A549 (cell line): Measurements from ENCODE around the gene ZNF865. TPM values are rescaled to one million over a fixed set of nuclear protein-coding genes. Genes with fewer than 3 reads are reported as not detected.

ENCODE experiments used
- ATAC-seq, 2 experiments: fragments of 200-7000 bp in 1 of 2; fragments of >200 bp in 1 of 2; cut with Nextera tagmentation in 1 of 2; cut with Tn5 transposase in 1 of 2; 3 replicates each; pipeline versions ENCODE4 v1.8.0 to v1.9.1; 2018 to 2020; ENCODE audit warnings: mild to moderate bottlenecking in 1 of 2, moderate library complexity in 1 of 2
- CTCF ChIA-PET: fragments of 300-600 bp; sonication (Branson Sonifier 250); formaldehyde crosslinking; extraction: SDS; loops from one replicate; lab custom pipeline; 2021; ENCODE audit warnings: antibody characterized with exemption, inconsistent platforms; lab: Yijun Ruan, JAX
- POLR2A ChIA-PET: fragments of 350-600 bp; formaldehyde crosslinking; extraction: SDS; loops from one replicate; lab custom pipeline; 2021; ENCODE audit warnings: antibody characterized with exemption, inconsistent platforms; lab: Yijun Ruan, JAX
- DNase-seq, 2 experiments: peaks; one replicate each; pipeline versions ENCODE4 v3.0.0 to v3.0.0-alpha.2; 2011 to 2016; ENCODE audit warnings: low read depth in 1 of 2, low spot score in 1 of 2
- FAIRE-seq: peaks from 2 replicates; lab custom pipeline; 2011; peaks lifted over from hg19 to GRCh38; lab: Jason Lieb, UNC
- H3K27ac ChIP-seq, 2 experiments: fragments of >200 bp; sonication (Bioruptor Twin); formaldehyde crosslinking; 3 replicates each; pipeline ENCODE4 v1.5.1; 2016 to 2017
- H3K4me1 ChIP-seq: fragments of >200 bp; sonication (Bioruptor Twin); formaldehyde crosslinking; 3 replicates; pipeline ENCODE4 v1.6.1; 2016
- H3K4me2 ChIP-seq: fragments of >200 bp; sonication (Bioruptor Twin); formaldehyde crosslinking; 3 replicates; pipeline ENCODE4 v1.6.1; 2016
- H3K4me3 ChIP-seq: fragments of >200 bp; sonication (Bioruptor Twin); formaldehyde crosslinking; 3 replicates; pipeline ENCODE4 v1.5.1; 2016
- H3K9me3 ChIP-seq: fragments of >200 bp; sonication (Bioruptor Twin); formaldehyde crosslinking; 3 replicates; pipeline ENCODE4 v1.6.1; 2016
- BHLHE40 ChIP-seq: IDR thresholded peaks from 2 replicates; pipeline ENCODE4 v1.6.1; 2012; ENCODE audit warnings: low read depth, low read length, inconsistent platforms
- CBX2 ChIP-seq: fragments of 200-600 bp; sonication (generic); IDR thresholded peaks from 2 replicates; pipeline ENCODE4 v1.6.1; 2016; ENCODE audit warnings: low read depth, mild to moderate bottlenecking, borderline replicate concordance
- EHF ChIP-seq: fragments of 250-450 bp; sonication (Bioruptor Pico); IDR thresholded peaks from 2 replicates; pipeline ENCODE4 v1.5.0; 2020; ENCODE audit warnings: mild to moderate bottlenecking
- FOSB ChIP-seq: fragments of 250-450 bp; sonication (Bioruptor Pico); IDR thresholded peaks from 2 replicates; pipeline ENCODE4 v1.5.0; 2020; ENCODE audit warnings: mild to moderate bottlenecking, moderate library complexity
- HDAC2 ChIP-seq: fragments of 200-600 bp; sonication (generic); IDR thresholded peaks from 2 replicates; pipeline ENCODE4 v1.6.1; 2016
- HES2 ChIP-seq: fragments of >200 bp; sonication (Bioruptor Twin); formaldehyde crosslinking; IDR thresholded peaks from 2 replicates; pipeline ENCODE4 v1.6.1; 2016
- HMGXB4 ChIP-seq: fragments of 250-450 bp; sonication (Bioruptor Pico); IDR thresholded peaks from 2 replicates; pipeline ENCODE4 v1.5.0; 2021; ENCODE audit warnings: mild to moderate bottlenecking, moderate library complexity, borderline replicate concordance
- HOXA7 ChIP-seq: fragments of 250-450 bp; sonication (Bioruptor Pico); IDR thresholded peaks from 2 replicates; pipeline ENCODE4 v1.5.0; 2020; ENCODE audit warnings: mild to moderate bottlenecking, moderate library complexity
- JUN ChIP-seq, 2 experiments: fragments of >200 bp; sonication (Bioruptor Twin); formaldehyde crosslinking; IDR thresholded peaks; 2 replicates in 1 of 2; 3 replicates in 1 of 2; pipeline ENCODE4 v1.6.1; 2016 to 2017
- KDM1A ChIP-seq: fragments of 200-600 bp; sonication (generic); IDR thresholded peaks from 2 replicates; pipeline ENCODE4 v1.6.1; 2016; ENCODE audit warnings: low read depth, mild to moderate bottlenecking
- MAFK ChIP-seq: fragments of 450-650 bp; IDR thresholded peaks from 2 replicates; pipeline ENCODE4 v1.6.1; 2014; ENCODE audit not compliant: partially characterized antibody
- MAZ ChIP-seq: fragments of 150-350 bp; IDR thresholded peaks from 2 replicates; pipeline ENCODE4 v1.6.1; 2014; ENCODE audit warnings: antibody characterized with exemption, low read depth, low read length, borderline replicate concordance
- PBX3 ChIP-seq: IDR thresholded peaks from 2 replicates; pipeline ENCODE4 v1.6.1; 2012
- POLR2A ChIP-seq: IDR thresholded peaks from 2 replicates; pipeline ENCODE4 v1.6.1; 2012; ENCODE audit warnings: mild to moderate bottlenecking, low read length
- RAD21 ChIP-seq, 2 experiments: fragments of >200 bp in 1 of 2; sonication (Bioruptor Twin) in 1 of 2; formaldehyde crosslinking in 1 of 2; IDR thresholded peaks in 1 of 2; conservative IDR thresholded peaks in 1 of 2; 2 replicates in 1 of 2; 3 replicates in 1 of 2; pipeline ENCODE4 v1.6.1; 2012 to 2018; ENCODE audit warnings: inconsistent platforms in 1 of 2
- RARB ChIP-seq: fragments of 250-450 bp; sonication (Bioruptor Pico); IDR thresholded peaks from 2 replicates; pipeline ENCODE4 v1.8.0; 2021; ENCODE audit warnings: mild to moderate bottlenecking, moderate library complexity
- RCOR1 ChIP-seq: fragments of 150-350 bp; IDR thresholded peaks from 2 replicates; pipeline ENCODE4 v1.6.1; 2014; ENCODE audit warnings: antibody characterized with exemption, low read length, low read depth
- SMC3 ChIP-seq: fragments of >200 bp; sonication (Bioruptor Twin); formaldehyde crosslinking; IDR thresholded peaks from 3 replicates; pipeline ENCODE4 v1.6.1; 2018; ENCODE audit warnings: inconsistent platforms
- TP53 ChIP-seq: fragments of 250-450 bp; sonication (Bioruptor Pico); IDR thresholded peaks from 2 replicates; pipeline ENCODE4 v1.5.0; 2021; ENCODE audit warnings: mild to moderate bottlenecking, moderate library complexity
- USF2 ChIP-seq: fragments of 450-650 bp; IDR thresholded peaks from 2 replicates; pipeline ENCODE4 v1.6.1; 2014; ENCODE audit warnings: antibody characterized with exemption
- ZC3H11A ChIP-seq: fragments of 450-650 bp; IDR thresholded peaks from 2 replicates; pipeline ENCODE4 v1.6.1; 2014; ENCODE audit warnings: antibody characterized with exemption, mild to moderate bottlenecking
- ZFP36 ChIP-seq: fragments of 450-650 bp; IDR thresholded peaks from 2 replicates; pipeline ENCODE4 v1.6.1; 2014; ENCODE audit warnings: borderline replicate concordance; ENCODE audit not compliant: partially characterized antibody
- ZNF302 ChIP-seq: fragments of 250-450 bp; sonication (Bioruptor Pico); IDR thresholded peaks from 2 replicates; pipeline ENCODE4 v1.9.0; 2021; ENCODE audit warnings: inconsistent platforms, mild to moderate bottlenecking, moderate library complexity
- WGBS: methylation state at CpG from one replicate; pipeline ENCODE4 v1.1.6; 2017; ENCODE audit errors: missing lambda C conversion rate; 5-methylcytosine and 5-hydroxymethylcytosine counted together
- polyA plus RNA-seq, 4 experiments: library from polyadenylated mRNA; depleted of rRNA in 3 of 4; stranded (reverse); fragments of >200 nt; fragmentation: RNase III in 1 of 4; extraction: RNeasy Plus Mini Kit Qiagen cat#74134 plus additional on column Dnase treatment in 1 of 4; gene quantifications; 2 replicates in 3 of 4; 3 replicates in 1 of 4; pipeline ENCODE4 v1.2.3, GENCODE V29; 2011 to 2017
- TF ChIP-seq, protein P1 (sequence below): fragments of 150-350 bp; IDR thresholded peaks from 2 replicates; pipeline ENCODE4 v1.6.1; 2014; ENCODE audit warnings: low read depth, mild to moderate bottlenecking, low read length
- TF ChIP-seq, protein P2 (sequence below): IDR thresholded peaks from 2 replicates; pipeline ENCODE4 v1.6.1; 2012

The ZNF865 gene
- polyA plus RNA-seq, 2 of the 4 experiments (the other 2 are of a cell fraction) = 2.1 to 7.9 TPM

DNA sequence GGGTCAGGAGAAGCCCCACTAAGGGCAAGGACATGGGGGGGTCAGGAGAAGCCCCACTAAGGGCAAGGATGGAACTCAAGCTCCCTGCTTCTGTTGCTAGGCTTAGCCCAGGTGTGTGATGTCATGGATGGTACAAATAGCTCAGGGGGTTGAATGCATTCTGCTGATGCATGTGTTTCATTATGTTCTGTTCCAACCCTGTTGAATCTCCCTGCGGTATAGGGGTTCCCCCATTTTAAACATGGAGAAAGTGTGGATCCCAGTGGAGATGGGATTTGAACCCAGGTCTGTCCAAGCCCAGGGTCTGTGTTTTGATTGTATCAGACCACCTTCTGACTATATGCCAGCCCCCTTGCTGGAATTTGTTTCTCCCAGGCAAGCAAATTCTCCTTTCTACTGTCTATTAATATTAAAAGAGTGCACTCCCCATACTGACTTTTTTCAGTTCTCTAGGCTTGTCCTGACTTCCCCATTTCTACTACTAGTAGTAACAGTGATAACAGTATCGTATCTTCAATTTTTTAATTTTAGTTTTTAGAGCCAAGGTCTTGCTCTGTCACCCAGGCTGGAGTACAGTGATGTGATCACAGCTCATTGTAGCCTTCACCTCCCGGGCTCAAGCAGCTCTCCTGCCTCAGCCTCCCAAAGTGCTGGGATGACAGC is 6.7 kb downstream of the ZNF865 start:
- POLR2A ChIA-PET = interaction anchor here (1.3 kb wide), 1 partner anchor 12 kb away, joined by 4 read pairs; the partner anchor contains the start of gene ZNF784

DNA sequence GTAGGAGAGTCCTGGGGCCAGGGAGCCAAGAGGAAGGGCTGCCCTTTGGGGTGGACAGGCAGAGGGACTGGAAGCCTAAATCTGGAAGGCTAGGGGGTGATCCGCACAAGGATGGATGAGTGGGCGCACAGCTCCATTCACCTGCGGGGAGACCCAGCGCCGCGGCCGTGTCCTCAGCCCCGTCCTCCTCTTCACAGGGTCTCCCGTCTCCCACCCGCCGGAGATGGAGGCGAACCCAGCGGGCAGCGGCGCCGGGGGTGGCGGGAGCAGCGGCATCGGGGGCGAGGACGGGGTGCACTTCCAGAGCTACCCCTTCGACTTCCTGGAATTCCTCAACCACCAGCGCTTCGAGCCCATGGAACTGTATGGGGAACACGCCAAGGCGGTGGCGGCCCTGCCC is 7.9 kb downstream of the ZNF865 start:
- Histone ChIP-seq H3K4me3 (no peak overlapping the region), H3K27ac (no peak overlapping the region), H3K4me1 (no peaks in the 10 kb centered on the region)
- DNase-seq = no peak
- CTCF ChIA-PET = interaction anchor here (1.5 to 16.7 kb wide), 4 partner anchors 9 to 146 kb away, joined by 8 to 348 read pairs (median 80); partner anchors contain the start of gene ZNF784
- ATAC-seq = no peak
- no peak for TF ChIP-seq HOXA7 (CRISPR knock-in tag)
- no peak for TF ChIP-seq CBX2
- TF ChIP-seq, all 56 proteins: peak for 0
- H3K9me3 ChIP-seq = no peaks in the 10 kb centered on the region
- POLR2A ChIA-PET = interaction anchor here (0.7 kb wide), 1 partner anchor 11 kb away, joined by 3 read pairs; the partner anchor contains the start of gene ZNF784
- 96% methylated on average over 27 of the region's 27 CpGs for WGBS
- no peak overlapping the region for H3K4me2 ChIP-seq
- FAIRE-seq = no peak

More for the DNA sequence above, 6.7 kb downstream of the ZNF865 start:
- FAIRE-seq = no peak
- Histone ChIP-seq H3K4me3 (no peak overlapping the region), H3K4me2 (no peak overlapping the region), H3K9me3 (no peaks in the 10 kb centered on the region), H3K27ac (no peak overlapping the region), H3K4me1 (peaks cover 2% of the 10 kb centered on the region; the same call in 1 of the 3 replicates)
- CTCF ChIA-PET = interaction anchor here (1.2 to 16.7 kb wide), 5 partner anchors 10 to 194 kb away, joined by 3 to 348 read pairs (median 13); partner anchors contain the start of gene ZNF784
- no peak for TF ChIP-seq HMGXB4 (CRISPR knock-in tag)
- TF ChIP-seq FOSB (CRISPR knock-in tag) = no peak
- TF ChIP-seq RARB = no peak
- no peak for TF ChIP-seq RAD21 (conservative IDR thresholded peaks at IDR 0.05 in 1 of 2, IDR thresholded peaks at IDR 0.05 in 1 of 2)
- no peak for TF ChIP-seq KDM1A
- peak; percentile 32 for TF ChIP-seq MAFK
- no peak for TF ChIP-seq USF2
- WGBS = 80% methylated on average over 3 of the region's 3 CpGs
- DNase-seq = no peak
- ATAC-seq = no peak

DNA sequence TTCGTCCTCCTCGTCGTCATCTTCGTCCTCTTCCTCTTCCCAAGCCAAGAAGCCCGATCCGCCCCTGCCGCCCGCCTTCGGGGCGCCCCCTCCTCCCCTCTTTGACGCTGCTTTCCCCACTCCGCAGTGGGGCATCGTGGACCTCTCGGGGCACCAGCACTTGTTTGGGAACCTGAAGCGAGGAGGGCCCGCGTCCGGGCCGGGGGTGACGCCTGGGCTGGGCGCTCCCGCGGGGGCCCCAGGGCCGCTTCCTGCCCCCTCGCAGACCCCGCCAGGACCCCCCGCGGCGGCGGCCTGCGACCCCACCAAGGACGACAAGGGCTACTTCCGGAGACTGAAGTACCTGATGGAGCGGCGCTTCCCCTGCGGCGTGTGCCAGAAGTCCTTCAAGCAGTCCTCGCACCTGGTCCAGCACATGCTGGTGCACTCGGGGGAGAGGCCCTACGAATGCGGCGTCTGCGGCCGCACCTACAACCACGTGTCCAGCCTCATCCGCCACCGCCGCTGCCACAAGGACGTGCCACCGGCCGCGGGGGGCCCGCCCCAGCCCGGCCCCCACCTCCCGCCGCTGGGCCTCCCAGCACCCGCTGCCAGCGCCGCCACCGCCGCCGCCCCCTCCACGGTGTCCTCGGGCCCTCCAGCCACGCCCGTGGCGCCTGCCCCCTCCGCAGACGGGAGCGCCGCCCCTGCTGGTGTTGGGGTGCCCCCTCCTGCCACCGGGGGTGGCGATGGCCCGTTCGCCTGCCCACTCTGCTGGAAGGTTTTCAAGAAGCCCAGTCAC is 8.7 kb downstream of the ZNF865 start:
- no peak for FAIRE-seq
- Histone ChIP-seq H3K27ac (no peak overlapping the region), H3K4me1 (no peaks in the 10 kb centered on the region), H3K9me3 (no peaks in the 10 kb centered on the region), H3K4me3 (no peak overlapping the region), H3K4me2 (no peak overlapping the region)
- ATAC-seq = no peak
- WGBS = 92% methylated on average over 64 of the region's 75 CpGs
- TF ChIP-seq SMC3 (no peak), RCOR1 (no peak), BHLHE40 (no peak), ZFP36 (no peak), USF2 (no peak), PBX3 (no peak), POLR2A (no peak), EHF (no peak), FOSB (CRISPR knock-in tag) (no peak), JUN (IDR thresholded peaks at IDR 0.05) (no peak), HDAC2 (no peak), ZNF302 (CRISPR knock-in tag) (no peak), TP53 (no peak), MAZ (no peak), MAFK (no peak), ZC3H11A (no peak), HES2 (no peak)
- TF ChIP-seq, protein P1, sequence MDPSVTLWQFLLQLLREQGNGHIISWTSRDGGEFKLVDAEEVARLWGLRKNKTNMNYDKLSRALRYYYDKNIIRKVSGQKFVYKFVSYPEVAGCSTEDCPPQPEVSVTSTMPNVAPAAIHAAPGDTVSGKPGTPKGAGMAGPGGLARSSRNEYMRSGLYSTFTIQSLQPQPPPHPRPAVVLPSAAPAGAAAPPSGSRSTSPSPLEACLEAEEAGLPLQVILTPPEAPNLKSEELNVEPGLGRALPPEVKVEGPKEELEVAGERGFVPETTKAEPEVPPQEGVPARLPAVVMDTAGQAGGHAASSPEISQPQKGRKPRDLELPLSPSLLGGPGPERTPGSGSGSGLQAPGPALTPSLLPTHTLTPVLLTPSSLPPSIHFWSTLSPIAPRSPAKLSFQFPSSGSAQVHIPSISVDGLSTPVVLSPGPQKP = no peak
- TF ChIP-seq, protein P2, sequence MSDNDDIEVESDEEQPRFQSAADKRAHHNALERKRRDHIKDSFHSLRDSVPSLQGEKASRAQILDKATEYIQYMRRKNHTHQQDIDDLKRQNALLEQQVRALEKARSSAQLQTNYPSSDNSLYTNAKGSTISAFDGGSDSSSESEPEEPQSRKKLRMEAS = no peak
- no peak for DNase-seq
- CTCF ChIA-PET = interaction anchor here (1.5 to 2.3 kb wide), 2 partner anchors 8 to 17 kb away, joined by 8 to 13 read pairs; no protein-coding TSS in a partner anchor
- POLR2A ChIA-PET = no interaction called here
